Fibroblast of upper back skin (primary cell): ENCODE measurements around the gene COL16A1.

Experiments used
- DNase-seq: peaks from one replicate; pipeline ENCODE4 v3.0.0-alpha.2; 2013

The COL16A1 gene

GRCh38 chr1:31681415-31681814, 22.4 kb downstream of the COL16A1 start:
- DNase-seq, result no peak

- DNase-seq, result no peak
Measured at GRCh38 chr1:31679676-31680230, 24.1 kb downstream of the COL16A1 start.

- no peak for DNase-seq
Measured at GRCh38 chr1:31679091-31679490, 24.7 kb downstream of the COL16A1 start.

GRCh38 chr1:31678681-31679080, 25.1 kb downstream of the COL16A1 start:
- DNase-seq, result no peak

GRCh38 chr1:31677949-31678348, 25.9 kb downstream of the COL16A1 start:
- no peak for DNase-seq

GRCh38 chr1:31677401-31677800, 26.4 kb downstream of the COL16A1 start:
- DNase-seq, result no peak

- no peak for DNase-seq
Measured at GRCh38 chr1:31675756-31676155, 28.1 kb downstream of the COL16A1 start.

- no peak for DNase-seq
Measured at GRCh38 chr1:31675161-31675560, 28.7 kb downstream of the COL16A1 start.

GRCh38 chr1:31674626-31675025, 29.2 kb downstream of the COL16A1 start:
- DNase-seq, result no peak

- no peak for DNase-seq
Measured at GRCh38 chr1:31673433-31673832, 30.4 kb downstream of the COL16A1 start.

GRCh38 chr1:31672986-31673385, 30.8 kb downstream of the COL16A1 start:
- DNase-seq, result no peak

- no peak for DNase-seq
Measured at GRCh38 chr1:31671561-31672201, 32.1 kb downstream of the COL16A1 start.

- DNase-seq, result no peak
Measured at GRCh38 chr1:31671147-31671546, 32.7 kb downstream of the COL16A1 start.

GRCh38 chr1:31670593-31670964, 33.2 kb downstream of the COL16A1 start:
- DNase-seq, result no peak

GRCh38 chr1:31669786-31670592, 33.8 kb downstream of the COL16A1 start:
- peak; percentile 34 for DNase-seq

GRCh38 chr1:31669433-31669785, 34.4 kb downstream of the COL16A1 start:
- no peak for DNase-seq

GRCh38 chr1:31668303-31668883, 35.4 kb downstream of the COL16A1 start:
- DNase-seq, result no peak

GRCh38 chr1:31667065-31667785, 36.6 kb downstream of the COL16A1 start:
- DNase-seq, result no peak

- DNase-seq, result peak; percentile 49
Measured at GRCh38 chr1:31666263-31666963, 37.4 kb downstream of the COL16A1 start.

GRCh38 chr1:31665234-31665878, 38.5 kb downstream of the COL16A1 start:
- DNase-seq, result no peak

- no peak for DNase-seq
Measured at GRCh38 chr1:31664528-31664927, 39.3 kb downstream of the COL16A1 start.
